Mucosa of descending colon (tissue), 3 donors: ENCODE measurements around the gene ADAMTS20. TPM values are rescaled to one million over a fixed set of nuclear protein-coding genes. Genes with fewer than 3 reads are reported as not detected.

Source experiments
- ATAC-seq: fragments of 200-7000 bp; cut with Tn5 transposase; one replicate; pipeline ENCODE4 v1.9.1; 2020; ENCODE audit warnings: mild to moderate bottlenecking, moderate library complexity
- DNase-seq, 3 donors: peaks; one replicate each; pipeline ENCODE4 v3.0.0-alpha.2; 2020
- H3K36me3 ChIP-seq: fragments of 200-600 bp; one replicate; pipeline ENCODE4 v1.8.0; 2021; ENCODE audit warnings: low read depth, mild to moderate bottlenecking
- H3K4me1 ChIP-seq: fragments of 200-600 bp; one replicate; pipeline ENCODE4 v1.8.0; 2021; ENCODE audit warnings: low read depth, mild to moderate bottlenecking
- H3K4me3 ChIP-seq: fragments of 200-600 bp; one replicate; pipeline ENCODE4 v1.8.0; 2021; ENCODE audit warnings: mild to moderate bottlenecking
- H3K9me3 ChIP-seq: fragments of 200-600 bp; one replicate; pipeline ENCODE4 v1.8.0; 2021; ENCODE audit warnings: mild to moderate bottlenecking
- CTCF ChIP-seq: fragments of 200-600 bp; IDR thresholded peaks from one replicate; pipeline ENCODE4 v1.8.0; 2022; ENCODE audit warnings: antibody characterized with exemption, mild to moderate bottlenecking
- intact Hi-C, 2 donors: fragments of 100-400 bp; cut with DNase I in 1 of 2; cut with micrococcal nuclease in 1 of 2; formaldehyde crosslinking; loops; one replicate each; pipeline versions ENCODE4 v1.11.0 to v1.11.1; 2022; cut with DNase I, micrococcal nuclease
- total RNA-seq, 3 donors: library from RNA; stranded (reverse); fragmentation: NEBNext Ultra II Directional in 2 of 3; extraction: Animal tissue kit (Norgen Biotek cat#: 25700) in 2 of 3; gene quantifications; one replicate each; pipeline versions ENCODE4 v1.2.1 to v1.2.4, GENCODE V29; 2021 to 2023
- donor health status: DM: no; HTN: no; CAD: no; lungs with moderate emphysema.
- donor health status: DM: no; HTN: no; CAD: no.
- donor health status: DM: no; HTN: yes; CAD: no.

Gene ADAMTS20
- total RNA-seq, 3 donors from 2014 or later = not detected

DNA sequence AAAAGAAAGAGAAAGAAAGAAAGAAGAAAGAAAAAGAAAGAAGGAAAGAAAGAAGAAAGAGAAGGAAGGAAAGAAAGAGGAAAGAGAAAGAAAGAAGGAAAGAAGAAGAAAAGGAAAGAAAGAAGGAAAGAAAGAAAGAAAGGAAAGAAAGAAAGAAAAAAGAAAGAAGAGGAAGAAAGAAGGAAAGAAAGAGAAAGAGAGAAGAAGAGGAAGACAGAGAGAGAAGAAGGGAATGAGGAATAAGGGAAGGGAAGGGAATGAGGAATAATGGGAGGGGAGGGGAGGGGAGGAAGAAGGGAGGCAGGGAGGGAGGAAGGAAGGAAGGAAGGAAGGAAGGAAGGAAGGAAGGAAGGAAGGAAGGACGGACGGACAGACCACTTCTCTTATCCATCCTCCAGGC lies 246.9 kb downstream of the ADAMTS20 start:
- H3K9me3 ChIP-seq = peaks cover 3% of the 10 kb centered on the region
- H3K4me1 ChIP-seq = no peaks in the 10 kb centered on the region
- no peak for ATAC-seq
- no peak overlapping the region for H3K4me3 ChIP-seq
- no peaks in the 10 kb centered on the region for H3K36me3 ChIP-seq
- intact Hi-C loops = no loop called here
- no peak for TF ChIP-seq CTCF
- no peak for DNase-seq

Other genes with a start within 250 kb of the ADAMTS20 start
- gene PUS7L, start 206.6 kb upstream of the ADAMTS20 start, total RNA-seq = 10 to 100 TPM in 2 of 3 donors, 1 to 10 TPM in 1; 9.2 to 18.0 (median 15.1) TPM
- gene IRAK4, start 206.7 kb upstream of the ADAMTS20 start, total RNA-seq = 10 to 100 TPM; 20.8 to 22.0 (median 20.9) TPM